Aorta (tissue), 5 donors: ENCODE measurements around the gene ADAM12. TPM values are rescaled to one million over a fixed set of nuclear protein-coding genes. Genes with fewer than 3 reads are reported as not detected.
"Not testable (repeated sequence)": the region's sequence is repeated elsewhere in the genome, so short reads cannot be mapped to it uniquely, and the experiment has no call there.

ENCODE experiments used
- ATAC-seq: fragments of 200-7000 bp; cut with Tn5 transposase; one replicate; pipeline ENCODE4 v1.9.1; 2022; ENCODE audit warnings: moderate library complexity; ENCODE audit not compliant: low FRiP score
- DNase-seq, 2 donors: peaks; one replicate each; pipeline ENCODE4 v3.0.0-alpha.2; 2020
- H3K27ac ChIP-seq, 2 donors: one replicate each; pipeline ENCODE4 v1.5.1; 2013; ENCODE audit warnings: low read length in 2 of 2, mild to moderate bottlenecking in 2 of 2, moderate library complexity in 2 of 2, control low read depth in 1 of 2, inconsistent platforms in 1 of 2, low read depth in 1 of 2
- H3K27me3 ChIP-seq, 2 donors: one replicate each; pipeline ENCODE4 v1.6.1; 2013; ENCODE audit warnings: control low read depth in 1 of 2, low read length in 1 of 2, mild to moderate bottlenecking in 1 of 2, moderate library complexity in 1 of 2; ENCODE audit not compliant: insufficient read depth in 2 of 2, control insufficient read depth in 1 of 2
- H3K36me3 ChIP-seq, 2 donors: one replicate each; pipeline ENCODE4 v1.6.1; 2013; ENCODE audit warnings: control low read depth in 1 of 2, low read length in 1 of 2, mild to moderate bottlenecking in 1 of 2; ENCODE audit not compliant: insufficient read depth in 2 of 2, control insufficient read depth in 1 of 2
- H3K4me1 ChIP-seq, 2 donors: one replicate each; pipeline ENCODE4 v1.6.1; 2013; ENCODE audit warnings: low read length in 2 of 2, control low read depth in 1 of 2, mild to moderate bottlenecking in 1 of 2, moderate library complexity in 1 of 2; ENCODE audit not compliant: insufficient read depth in 2 of 2, control insufficient read depth in 1 of 2
- H3K4me3 ChIP-seq, 2 donors: one replicate each; pipeline ENCODE4 v1.5.1; 2013; ENCODE audit warnings: low read length in 2 of 2, control low read depth in 1 of 2, mild to moderate bottlenecking in 1 of 2
- H3K9me3 ChIP-seq: one replicate; pipeline ENCODE4 v1.6.1; 2013; ENCODE audit warnings: mild to moderate bottlenecking, low read length; ENCODE audit not compliant: control insufficient read depth
- WGBS, 2 donors: extraction: QIAGEN DNeasy Blood & Tissue Kit; methylation state at CpG; one replicate each; pipeline ENCODE4 v1.1.7; 2013; 5-methylcytosine and 5-hydroxymethylcytosine counted together
- intact Hi-C, 2 donors: fragments of 100-400 bp; cut with DNase I; formaldehyde crosslinking; loops; one replicate each; pipeline versions ENCODE4 v1.14.2 to v1.15.0; 2022
- polyA plus RNA-seq, 2 donors: library from polyadenylated mRNA; stranded (reverse); fragments of 200-250 nt; gene quantifications; one replicate each; pipeline ENCODE4 v1.2.3, GENCODE V29; 2013
- total RNA-seq, 2 donors: library from RNA; stranded (reverse); fragmentation: NEBNext Ultra II Directional; extraction: Animal tissue kit (Norgen Biotek cat#: 25700); gene quantifications; one replicate each; pipeline ENCODE4 v1.2.1, GENCODE V29; 2021
- donor health status: healthy with polysubstance abuse.
- donor health status: Bipolar disorder and iron deficiency.
- donor health status: DM: no; HTN: no; CAD: no.
- donor health status: DM: no; HTN: no; CAD: no.
- donor health status: DM: yes; HTN: yes; CAD: no.

The ADAM12 gene
- total and polyA plus RNA-seq, 4 donors: 0.13 to 9.4 (median 5.5) TPM; not detected in 1

DNA sequence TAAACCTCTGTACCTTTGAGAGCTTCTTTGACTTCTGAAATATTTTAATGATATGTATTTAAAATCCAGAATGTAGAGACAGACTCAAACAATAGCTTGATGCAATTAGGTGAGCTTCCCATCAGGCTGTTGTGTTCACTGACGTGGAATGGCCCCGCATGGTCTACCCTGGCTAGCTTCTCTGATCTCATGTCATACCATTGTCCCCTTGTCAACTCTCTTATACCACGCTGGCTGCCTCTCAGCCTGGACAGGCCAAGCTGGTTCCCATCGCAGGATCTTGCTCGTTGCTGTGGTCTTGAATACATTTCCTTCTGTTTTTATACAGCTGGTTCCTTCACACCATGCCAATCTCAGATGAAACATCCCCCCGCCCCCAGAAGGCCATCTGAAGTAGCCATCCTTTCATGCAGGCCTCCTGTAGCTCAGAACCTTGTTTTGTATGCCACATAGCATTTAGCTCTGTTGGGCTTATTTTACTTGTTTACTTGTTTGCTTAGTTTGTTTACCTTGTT is 407.7 kb downstream of the ADAM12 start:
- Histone ChIP-seq H3K4me3 (no peak overlapping the region), H3K27me3 (no peaks in the 10 kb centered on the region), H3K36me3 (no peaks in the 10 kb centered on the region), H3K9me3 (no peaks in the 10 kb centered on the region), H3K4me1 (no peaks in the 10 kb centered on the region), H3K27ac (no peak overlapping the region)
- WGBS, 2 donors: 78 to 86% methylated on average over 6 of the region's 6 CpGs
- no peak for ATAC-seq
- no peak for DNase-seq
- intact Hi-C loops: loop anchor here in 1 of 2 donors (5.0 kb wide), 3 partner anchors 112 to 407 kb away; partner anchors contain the start of gene ADAM12

DNA sequence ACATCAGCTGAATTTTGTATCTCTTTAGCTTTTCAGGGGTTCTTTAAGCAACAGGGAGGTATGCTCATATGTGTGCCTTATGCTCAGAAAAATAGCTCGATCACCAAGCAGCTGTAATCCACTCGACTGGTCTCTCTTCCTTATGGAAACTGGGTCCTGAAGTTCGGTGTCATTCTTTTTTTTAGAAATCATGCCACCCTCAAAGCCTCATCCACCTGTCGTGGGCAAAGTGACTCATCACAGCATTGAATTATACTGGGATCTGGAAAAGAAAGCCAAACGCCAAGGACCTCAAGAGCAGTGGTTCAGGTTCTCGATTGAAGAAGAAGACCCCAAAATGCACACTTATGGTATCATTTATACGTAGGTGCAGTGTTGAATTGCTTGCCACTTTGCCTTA is 408.3 kb downstream of the ADAM12 start:
- WGBS, 2 donors: 88 to 93% methylated on average over 7 of the region's 7 CpGs
- Histone ChIP-seq H3K36me3 (no peaks in the 10 kb centered on the region), H3K4me1 (no peaks in the 10 kb centered on the region), H3K4me3 (no peak overlapping the region), H3K27ac (no peak overlapping the region), H3K27me3 (no peaks in the 10 kb centered on the region), H3K9me3 (no peaks in the 10 kb centered on the region)
- no peak for DNase-seq
- ATAC-seq: no peak
- intact Hi-C loops: loop anchor here in 1 of 2 donors (5.0 kb wide), 3 partner anchors 112 to 407 kb away; partner anchors contain the start of gene ADAM12

DNA sequence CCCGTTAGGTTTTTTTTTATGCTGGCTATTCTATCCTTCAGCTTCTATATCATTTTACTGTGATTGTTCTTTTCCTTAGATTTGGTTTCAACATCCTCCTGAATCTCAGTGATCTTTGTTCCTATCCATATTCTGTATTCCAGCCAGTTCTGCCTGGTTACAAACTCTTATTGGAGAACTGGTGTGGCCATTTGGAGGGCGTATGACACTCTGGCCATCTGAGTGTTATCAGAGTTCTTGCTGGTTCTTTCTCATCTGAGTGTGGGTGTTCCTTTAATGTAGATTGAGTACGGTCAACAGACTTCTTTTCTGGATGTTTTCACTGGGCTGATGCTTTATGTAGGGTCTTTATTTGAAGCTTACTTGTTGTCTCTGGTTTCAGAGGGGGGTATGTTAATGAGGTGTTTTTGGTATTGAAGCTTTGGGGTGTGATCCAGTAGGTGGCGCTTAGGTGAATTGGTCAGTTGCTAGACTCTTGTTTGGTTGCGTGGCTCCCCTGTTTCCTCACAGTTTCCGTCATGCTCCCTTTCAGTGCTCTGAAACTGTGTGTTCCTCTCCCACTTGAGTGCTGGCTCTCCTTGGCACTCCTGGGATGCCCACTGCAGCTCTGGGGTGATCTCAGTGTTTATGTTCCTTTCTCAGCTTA is 411.2 kb downstream of the ADAM12 start:
- no peak for ATAC-seq
- no peak for DNase-seq
- 90 to 91% methylated on average over 6 of the region's 6 CpGs for WGBS, 2 donors

DNA sequence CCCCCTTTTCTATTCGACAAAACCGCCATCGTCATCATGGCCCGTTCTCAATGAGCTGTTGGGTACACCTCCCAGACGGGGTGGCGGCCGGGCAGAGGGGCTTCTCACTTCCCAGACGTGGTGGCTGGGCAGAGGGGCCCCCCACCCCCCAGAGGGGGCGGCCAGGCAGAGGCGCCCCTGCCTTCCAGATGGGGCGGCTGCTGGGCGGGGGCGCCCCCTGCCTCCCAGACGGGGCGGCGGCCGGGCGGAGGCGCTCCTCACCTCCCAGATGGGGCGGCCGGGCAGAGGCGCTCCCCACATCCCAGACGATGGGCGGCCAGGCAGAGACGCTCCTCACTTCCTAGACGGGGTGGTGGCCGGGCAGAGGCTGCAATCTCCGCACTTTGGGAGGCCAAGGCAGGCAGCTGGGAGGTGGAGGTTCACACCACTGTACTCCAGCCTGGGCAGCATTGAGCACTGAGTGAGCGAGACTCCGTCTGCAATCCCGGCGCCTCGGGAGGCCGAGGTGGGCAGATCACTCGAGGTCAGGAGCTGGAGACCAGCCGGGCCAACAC is 418.1 kb downstream of the ADAM12 start:
- H3K27ac ChIP-seq, intact Hi-C loops, ATAC-seq, H3K9me3 ChIP-seq, H3K27me3 ChIP-seq, DNase-seq, H3K4me3 ChIP-seq, H3K36me3 ChIP-seq, H3K4me1 ChIP-seq: not testable (repeated sequence)
- 88 to 94% methylated on average over 28 to 36 of the region's 36 CpGs for WGBS, 2 donors

More for the DNA sequence above, 411.2 kb downstream of the ADAM12 start:
- Histone ChIP-seq H3K4me1 (no peaks in the 10 kb centered on the region), H3K9me3 (no peaks in the 10 kb centered on the region), H3K36me3 (no peaks in the 10 kb centered on the region), H3K27me3 (no peaks in the 10 kb centered on the region), H3K4me3 (no peak overlapping the region), H3K27ac (no peak overlapping the region)
- intact Hi-C loops: no loop called here

DNA sequence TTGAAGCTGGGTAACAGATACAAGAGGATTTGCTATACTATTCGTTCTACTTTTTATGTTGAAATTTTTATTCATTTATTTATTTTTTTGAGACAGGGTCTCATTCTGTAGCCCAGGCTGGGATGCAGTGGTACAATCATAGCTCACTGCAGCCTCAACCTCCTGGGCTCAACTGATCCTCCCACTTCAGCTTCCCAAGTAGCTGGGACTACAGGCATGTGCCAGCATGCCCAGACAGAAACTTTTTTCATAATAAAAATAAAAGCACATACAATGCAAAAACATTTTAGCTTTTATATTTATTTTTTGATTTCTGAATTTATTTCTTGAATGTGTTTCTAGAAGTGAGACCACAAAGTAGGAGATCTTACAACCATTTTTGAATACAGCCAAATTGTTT is 420.7 kb downstream of the ADAM12 start:
- Histone ChIP-seq H3K27me3 (no peaks in the 10 kb centered on the region), H3K27ac (no peak overlapping the region), H3K4me3 (no peak overlapping the region), H3K4me1 (no peaks in the 10 kb centered on the region), H3K9me3 (peaks cover 3% of the 10 kb centered on the region), H3K36me3 (no peaks in the 10 kb centered on the region)
- no peak for ATAC-seq
- intact Hi-C loops: no loop called here
- 86 to 100% methylated on average over 1 of the region's 1 CpG for whole genome bisulfite sequencing, 2 donors
- no peak for DNase-seq

DNA sequence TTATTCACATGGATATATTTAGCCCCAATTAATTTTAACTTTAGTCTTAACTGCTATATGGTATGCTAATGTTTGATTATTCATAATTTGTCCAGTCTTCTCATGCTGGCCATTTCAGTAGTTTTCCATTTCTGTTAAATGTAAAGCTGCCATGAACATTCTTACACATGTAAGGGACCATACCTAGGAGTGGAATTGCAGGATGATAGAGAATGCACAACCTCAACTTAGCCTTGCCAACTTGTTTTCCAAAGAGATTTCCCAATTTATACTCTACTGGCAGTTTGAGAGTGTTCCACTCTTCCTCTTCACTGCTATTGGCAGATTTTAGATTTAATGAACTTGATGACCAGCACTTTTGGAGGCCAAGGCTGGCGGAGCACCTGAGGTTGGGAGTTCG is 423.7 kb downstream of the ADAM12 start:
- DNase-seq (no peak), ATAC-seq (no peak)
- H3K4me3 ChIP-seq: no peak overlapping the region
- H3K4me1 ChIP-seq: no peaks in the 10 kb centered on the region
- no peaks in the 10 kb centered on the region for H3K36me3 ChIP-seq
- intact Hi-C loops: no loop called here
- no peaks in the 10 kb centered on the region for H3K27me3 ChIP-seq
- H3K27ac ChIP-seq: no peak overlapping the region
- 94 to 98% methylated on average over 2 of the region's 2 CpGs for WGBS, 2 donors
- no peaks in the 10 kb centered on the region for H3K9me3 ChIP-seq
